Lung (tissue), 12 donors: ENCODE measurements around the gene OR3A2. TPM values are rescaled to one million over a fixed set of nuclear protein-coding genes. Genes with fewer than 3 reads are reported as not detected.
"Not testable (repeated sequence)": the region's sequence is repeated elsewhere in the genome, so short reads cannot be mapped to it uniquely, and the experiment has no call there.

Experiments used
- ATAC-seq: fragments of 200-7000 bp; cut with Tn5 transposase; one replicate; pipeline ENCODE4 v1.9.1; 2020; ENCODE audit warnings: moderate number of reproducible peaks; ENCODE audit not compliant: insufficient read depth, low FRiP score
- DNase-seq, 3 donors: peaks; one replicate each; pipeline ENCODE4 v3.0.0-alpha.2; 2013 to 2017
- H3K27ac ChIP-seq, 2 donors: one replicate each; pipeline ENCODE4 v1.5.1; 2013; ENCODE audit warnings: mild to moderate bottlenecking in 2 of 2, moderate library complexity in 2 of 2, control low read depth in 1 of 2, inconsistent platforms in 1 of 2, low read depth in 1 of 2, low read length in 1 of 2
- H3K27me3 ChIP-seq, 3 donors: one replicate each; pipeline ENCODE4 v1.5.1; 2013; ENCODE audit warnings: low read length in 2 of 3; ENCODE audit not compliant: control insufficient read depth in 3 of 3, insufficient read depth in 3 of 3
- H3K36me3 ChIP-seq, 4 donors: one replicate each; pipeline ENCODE4 v1.5.1; 2013; ENCODE audit warnings: low read length in 4 of 4, mild to moderate bottlenecking in 1 of 4, moderate library complexity in 1 of 4; ENCODE audit not compliant: control insufficient read depth in 4 of 4, insufficient read depth in 4 of 4
- H3K4me1 ChIP-seq, 5 donors: one replicate each; pipeline ENCODE4 v1.5.1; 2013; ENCODE audit warnings: low read length in 5 of 5, mild to moderate bottlenecking in 2 of 5, moderate library complexity in 1 of 5; ENCODE audit not compliant: control insufficient read depth in 5 of 5, insufficient read depth in 5 of 5
- H3K4me3 ChIP-seq: one replicate; pipeline ENCODE4 v1.5.1; 2013; ENCODE audit warnings: mild to moderate bottlenecking, control low read depth, moderate library complexity
- H3K9ac ChIP-seq, 2 donors: one replicate each; pipeline ENCODE4 v1.5.1; 2013; ENCODE audit warnings: low read length in 2 of 2, control low read depth in 1 of 2; ENCODE audit not compliant: insufficient read depth in 1 of 2
- H3K9me3 ChIP-seq, 4 donors: one replicate each; pipeline ENCODE4 v1.5.1; 2013; ENCODE audit warnings: low read length in 3 of 4, mild to moderate bottlenecking in 1 of 4, moderate library complexity in 1 of 4; ENCODE audit not compliant: control insufficient read depth in 4 of 4, insufficient read depth in 3 of 4
- WGBS, 2 donors: extraction: QIAGEN DNeasy Blood & Tissue Kit; methylation state at CpG; one replicate each; pipeline ENCODE4 v1.1.7; 2013; 5-methylcytosine and 5-hydroxymethylcytosine counted together
- polyA plus RNA-seq, 2 donors: library from polyadenylated mRNA; stranded (reverse); fragments of 200-250 nt; gene quantifications; one replicate each; pipeline ENCODE4 v1.2.1, GENCODE V29; 2013
- total RNA-seq, 2 donors: library from RNA; depleted of rRNA in 1 of 2; stranded (reverse); fragments of >200 nt in 1 of 2; gene quantifications; one replicate each; pipeline ENCODE4 v1.2.1, GENCODE V29; 2014 to 2021
- TF ChIP-seq, protein P1 (sequence below): IDR thresholded peaks from 2 replicates; pipeline ENCODE4 v1.5.1; 2012; ENCODE audit warnings: mild to moderate bottlenecking; ENCODE audit errors: control extremely low read depth, extremely low read depth
- donor health status: control.
- donor health status: control.
- donor health status: Bipolar disorder and iron deficiency.
- donor health status: healthy.
- donor health status: DM: yes; HTN: yes; CAD: no.

Gene OR3A2
- total and polyA plus RNA-seq, 4 donors = 0.10 to 0.37 TPM; not detected in 2

DNA sequence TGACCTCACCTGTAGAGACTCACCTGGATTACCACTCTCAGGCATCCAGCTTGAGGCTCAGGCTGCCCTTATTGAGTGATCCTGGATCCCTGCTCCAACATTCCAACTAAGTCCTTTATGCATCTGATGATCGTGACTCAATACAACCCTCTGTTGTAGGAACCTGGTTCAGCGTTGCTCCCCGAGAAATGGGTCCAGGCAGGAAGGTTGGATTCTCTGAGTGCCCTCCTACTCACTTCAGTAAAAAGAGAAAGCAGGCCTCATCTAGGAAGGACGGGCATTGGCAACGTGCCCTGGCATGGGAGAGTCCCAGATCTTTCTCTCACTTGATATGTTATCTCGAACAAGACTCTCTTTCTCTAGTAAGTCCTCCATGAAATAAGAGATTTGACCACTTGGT is 87.8 kb downstream of the OR3A2 start, which contains the start of gene OR3A1:
OR3A1 (minus strand) TSS at position 101 of the 400 bp plus-strand sequence. CDS start 5,778 bp downstream, outside the sequence.
- Histone ChIP-seq H3K4me1 (no peaks in the 10 kb centered on the region), H3K4me3 (no peak within 1 kb of the TSS), H3K27ac (no peak within 1 kb of the TSS), H3K9ac (no peak within 1 kb of the TSS), H3K9me3 (peaks cover 0 to 4% (median under 1%) of the 10 kb centered on the region in 4 donors), H3K27me3 (peaks cover 0 to 6% (median 0%) of the 10 kb centered on the region in 3 donors), H3K36me3 (no peaks in the 10 kb centered on the region)
- DNase-seq (no peak), ATAC-seq (no peak)
- WGBS, 2 donors = 83 to 91% methylated on average over 6 of the region's 6 CpGs
- TF ChIP-seq, protein P1, sequence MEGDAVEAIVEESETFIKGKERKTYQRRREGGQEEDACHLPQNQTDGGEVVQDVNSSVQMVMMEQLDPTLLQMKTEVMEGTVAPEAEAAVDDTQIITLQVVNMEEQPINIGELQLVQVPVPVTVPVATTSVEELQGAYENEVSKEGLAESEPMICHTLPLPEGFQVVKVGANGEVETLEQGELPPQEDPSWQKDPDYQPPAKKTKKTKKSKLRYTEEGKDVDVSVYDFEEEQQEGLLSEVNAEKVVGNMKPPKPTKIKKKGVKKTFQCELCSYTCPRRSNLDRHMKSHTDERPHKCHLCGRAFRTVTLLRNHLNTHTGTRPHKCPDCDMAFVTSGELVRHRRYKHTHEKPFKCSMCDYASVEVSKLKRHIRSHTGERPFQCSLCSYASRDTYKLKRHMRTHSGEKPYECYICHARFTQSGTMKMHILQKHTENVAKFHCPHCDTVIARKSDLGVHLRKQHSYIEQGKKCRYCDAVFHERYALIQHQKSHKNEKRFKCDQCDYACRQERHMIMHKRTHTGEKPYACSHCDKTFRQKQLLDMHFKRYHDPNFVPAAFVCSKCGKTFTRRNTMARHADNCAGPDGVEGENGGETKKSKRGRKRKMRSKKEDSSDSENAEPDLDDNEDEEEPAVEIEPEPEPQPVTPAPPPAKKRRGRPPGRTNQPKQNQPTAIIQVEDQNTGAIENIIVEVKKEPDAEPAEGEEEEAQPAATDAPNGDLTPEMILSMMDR = no peak

DNA sequence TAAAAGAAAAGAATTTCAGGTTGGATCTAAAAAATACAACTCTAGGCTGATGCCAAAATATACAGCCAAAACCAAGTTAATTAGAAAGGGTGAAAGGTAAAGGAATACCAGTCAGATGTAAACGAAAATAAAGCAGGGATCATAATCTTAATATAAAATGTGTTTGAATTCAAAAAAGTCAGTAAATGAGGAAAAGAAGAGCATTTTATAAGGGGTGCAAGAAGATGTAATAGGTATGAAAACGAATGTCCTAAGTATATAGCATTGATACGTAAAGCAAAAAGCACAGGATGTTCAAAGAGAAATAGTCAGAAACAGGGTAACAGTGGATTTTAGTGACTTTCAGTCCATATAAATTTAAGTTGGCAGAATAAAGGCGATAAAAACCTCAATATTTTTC is 90.5 kb downstream of the OR3A2 start:
- no peak for ATAC-seq
- TF ChIP-seq, protein P1 = no peak

DNA sequence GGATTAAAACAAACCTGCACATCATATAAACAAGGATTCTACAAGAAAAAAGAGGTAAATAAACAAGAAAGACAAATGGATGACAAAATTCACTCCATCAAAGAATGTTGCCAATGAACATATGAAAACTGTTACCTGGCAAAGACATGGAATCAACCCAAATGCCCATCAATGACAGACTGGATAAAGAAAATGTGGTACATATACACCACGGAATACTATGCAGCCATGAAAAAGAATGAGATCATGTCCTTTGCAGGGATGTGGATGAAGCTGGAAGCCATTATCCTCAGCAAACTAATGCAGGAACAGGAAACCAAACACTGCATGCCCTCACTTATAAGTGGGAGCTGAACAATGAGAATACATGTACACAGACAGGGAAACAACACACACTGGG is 92.6 kb downstream of the OR3A2 start:
- not testable (repeated sequence) for H3K27ac ChIP-seq, H3K36me3 ChIP-seq, H3K4me1 ChIP-seq, H3K9ac ChIP-seq, H3K4me3 ChIP-seq, H3K27me3 ChIP-seq, H3K9me3 ChIP-seq, ATAC-seq, DNase-seq
- 88 to 89% methylated on average over 1 of the region's 1 CpG for WGBS, 2 donors

More for the DNA sequence above, 90.5 kb downstream of the OR3A2 start:
- WGBS, 2 donors = 70 to 73% methylated on average over 4 of the region's 4 CpGs
- no peaks in the 10 kb centered on the region for H3K36me3 ChIP-seq
- H3K9ac ChIP-seq = no peak overlapping the region
- no peak overlapping the region for H3K4me3 ChIP-seq
- DNase-seq = no peak
- H3K27ac ChIP-seq = no peak overlapping the region
- H3K27me3 ChIP-seq = peaks cover 0 to 6% (median 0%) of the 10 kb centered on the region in 3 donors
- peaks cover 0 to 5% (median under 1%) of the 10 kb centered on the region in 4 donors for H3K9me3 ChIP-seq
- H3K4me1 ChIP-seq = no peaks in the 10 kb centered on the region

DNA sequence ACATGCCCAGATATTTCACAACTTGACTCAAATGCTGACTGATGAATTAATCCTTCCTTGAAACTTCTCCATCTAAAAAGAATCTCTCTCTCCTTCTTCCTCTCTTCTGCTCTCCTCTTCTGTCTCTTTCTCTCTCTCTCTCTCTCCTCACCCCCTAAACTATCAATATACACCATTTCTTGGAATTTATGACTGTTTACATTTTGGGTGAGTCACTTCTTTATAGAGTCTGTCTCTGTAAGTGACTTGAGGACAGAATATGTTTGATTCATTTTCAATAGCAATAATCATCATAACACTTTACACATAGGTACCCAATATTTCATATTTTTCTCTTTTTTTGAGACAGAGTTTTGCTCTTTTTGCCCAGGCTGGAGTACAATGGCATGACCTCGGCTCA is 103.2 kb downstream of the OR3A2 start:
- H3K9me3 ChIP-seq = no peaks in the 10 kb centered on the region
- 82 to 93% methylated on average over 1 of the region's 1 CpG for WGBS, 2 donors
- H3K9ac ChIP-seq = no peak overlapping the region
- H3K27me3 ChIP-seq = no peaks in the 10 kb centered on the region
- no peak overlapping the region for H3K4me3 ChIP-seq
- H3K27ac ChIP-seq = no peak overlapping the region
- no peaks in the 10 kb centered on the region for H3K4me1 ChIP-seq
- H3K36me3 ChIP-seq = no peaks in the 10 kb centered on the region
- TF ChIP-seq, protein P1 = no peak
- ATAC-seq (no peak), DNase-seq (no peak)
